COR-L47 (cell line): Measurements from ENCODE around the gene DEGS2.
"Not testable (repeated sequence)": the region's sequence is repeated elsewhere in the genome, so short reads cannot be mapped to it uniquely, and the experiment has no call there.

Source experiments
- DNase-seq: peaks from one replicate; lab custom pipeline; 2025; lab: John Stamatoyannopoulos, UW

The DEGS2 gene

GRCh38 chr14:100159094-100159864 lies at the start of gene DEGS2:
DEGS2 (minus strand) TSS chr14:100159645; CDS start chr14:100159587, 58 bp downstream.
- DNase-seq, result peak; percentile 80

DNA sequence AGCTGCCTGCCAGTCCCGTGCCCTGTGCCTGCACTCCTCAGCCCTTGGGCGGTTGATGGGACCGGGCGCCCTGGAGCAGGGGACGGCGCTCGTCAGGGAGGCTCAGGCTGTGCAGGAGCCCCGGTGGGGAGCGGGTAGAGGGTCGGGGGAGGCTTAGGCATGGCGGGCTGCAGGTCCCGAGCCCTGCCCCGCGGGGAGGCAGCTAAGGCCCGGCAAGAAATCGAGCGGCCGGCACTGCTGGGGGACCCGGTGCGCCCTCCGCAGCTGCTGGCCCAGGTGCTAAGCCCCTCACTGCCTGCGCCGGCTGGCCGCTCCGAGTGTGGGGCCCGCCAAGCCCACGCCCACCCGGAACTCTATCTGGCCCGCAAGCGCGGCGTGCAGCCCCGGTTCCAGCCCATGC lies 48.7 kb upstream of the DEGS2 start:
- not testable (repeated sequence) for DNase-seq

DNA sequence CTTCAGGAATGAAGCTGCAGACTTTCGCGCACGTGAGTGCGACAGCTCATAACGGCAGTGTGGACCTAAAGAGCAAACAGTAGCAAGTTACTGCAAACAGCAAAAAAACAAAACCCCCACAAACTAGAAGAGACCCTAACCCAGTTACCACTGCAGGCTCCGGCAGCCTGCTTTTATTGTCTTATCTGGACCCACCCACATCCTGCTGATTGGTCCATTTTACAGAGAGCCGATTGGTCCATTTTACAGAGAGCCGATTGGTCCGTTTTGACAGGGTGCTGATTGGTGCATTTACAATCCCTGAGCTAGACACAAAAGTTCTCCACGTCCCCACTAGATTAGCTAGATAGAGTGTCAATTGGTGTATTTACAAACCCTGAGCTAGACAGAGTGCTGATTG lies 48.1 kb upstream of the DEGS2 start:
- DNase-seq, result not testable (repeated sequence)

- DNase-seq, result not testable (repeated sequence)
Measured at GRCh38 chr14:100204835-100205167, 45.4 kb upstream of the DEGS2 start.

DNA sequence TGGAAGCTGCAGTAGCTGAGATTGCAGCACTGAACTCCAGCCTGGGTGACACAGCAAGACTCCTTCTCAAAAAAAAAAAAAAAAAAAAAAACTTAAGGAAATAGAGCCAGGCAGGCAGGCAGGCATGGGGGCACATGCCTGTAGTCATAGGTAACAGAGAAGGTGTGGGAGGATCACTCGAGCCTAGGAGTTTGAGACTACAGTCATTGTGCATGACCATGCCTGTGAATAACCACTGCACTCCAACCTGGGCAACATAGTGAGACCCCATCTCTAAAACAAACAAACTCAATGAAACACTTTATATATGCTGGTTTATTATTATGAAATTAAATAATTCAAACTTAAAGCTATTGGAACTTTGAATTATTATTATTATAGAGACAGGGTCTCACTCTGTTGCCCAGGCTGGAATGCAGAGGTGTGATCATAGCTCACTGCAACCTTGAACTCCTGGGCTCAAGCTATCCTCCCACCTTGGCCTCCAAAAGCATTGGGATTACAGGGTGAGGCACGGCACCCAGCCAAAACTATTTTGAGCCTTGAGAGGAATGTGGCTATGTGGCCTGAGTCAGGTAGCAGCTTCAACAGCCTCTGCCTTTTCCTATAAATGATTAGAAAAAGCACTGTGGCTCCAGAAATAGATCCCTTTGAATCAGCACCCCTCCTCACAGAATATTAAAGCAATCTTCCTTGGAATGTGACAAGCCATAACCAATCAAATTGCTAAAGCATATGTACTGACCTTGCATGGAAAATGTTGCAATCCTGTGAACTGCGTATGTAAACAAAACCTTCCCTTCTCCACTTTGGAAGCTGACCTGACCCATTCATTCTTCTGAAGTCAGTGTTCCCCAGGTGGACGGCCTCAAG lies 44.8 kb upstream of the DEGS2 start:
- no peak for DNase-seq

GRCh38 chr14:100203146-100203545 lies 43.7 kb upstream of the DEGS2 start:
- DNase-seq, result no peak

GRCh38 chr14:100202712-100203111 lies 43.3 kb upstream of the DEGS2 start:
- no peak for DNase-seq

DNA sequence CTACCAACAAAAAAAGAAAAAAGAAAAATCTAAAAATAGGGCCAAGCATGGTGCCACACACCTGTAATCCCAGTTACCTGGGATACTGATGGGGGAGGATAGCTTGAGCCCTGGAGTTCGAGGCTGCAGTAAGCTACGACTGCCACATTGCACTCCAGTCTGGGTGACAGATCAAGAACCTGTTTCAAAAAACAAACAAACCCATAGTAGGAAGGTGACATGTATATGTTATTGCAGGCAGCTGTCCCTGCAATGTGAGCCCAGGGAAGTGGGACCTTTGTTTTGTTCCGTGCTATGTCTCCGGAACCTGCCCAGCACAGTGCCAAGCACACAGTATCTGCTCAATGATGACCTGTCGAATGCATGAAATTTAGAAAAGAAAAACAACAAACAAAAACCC lies 42.3 kb upstream of the DEGS2 start:
- no peak for DNase-seq

DNA sequence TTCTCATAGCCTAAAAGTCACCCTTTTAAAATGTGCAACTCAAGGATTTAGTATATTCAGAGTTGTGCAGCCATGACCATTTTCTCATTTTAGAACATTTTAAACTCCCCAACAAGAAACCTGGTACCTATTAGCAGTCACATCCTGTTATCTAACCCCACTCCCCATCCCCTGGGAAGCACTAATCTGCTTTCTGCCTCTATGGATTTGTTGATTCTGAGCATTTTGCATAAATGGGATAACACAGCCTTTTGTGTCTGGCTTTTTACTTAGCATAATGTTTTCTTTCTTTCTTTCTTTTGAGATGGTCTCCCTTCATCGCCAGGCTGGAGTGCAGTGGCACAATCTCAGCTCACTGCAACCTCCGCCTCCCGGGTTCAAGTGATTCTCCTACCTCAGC lies 40.9 kb upstream of the DEGS2 start:
- DNase-seq, result no peak

GRCh38 chr14:100199240-100199860 lies 39.9 kb upstream of the DEGS2 start:
- DNase-seq, result no peak

GRCh38 chr14:100193417-100194357 lies 34.2 kb upstream of the DEGS2 start:
- DNase-seq, result no peak

DNA sequence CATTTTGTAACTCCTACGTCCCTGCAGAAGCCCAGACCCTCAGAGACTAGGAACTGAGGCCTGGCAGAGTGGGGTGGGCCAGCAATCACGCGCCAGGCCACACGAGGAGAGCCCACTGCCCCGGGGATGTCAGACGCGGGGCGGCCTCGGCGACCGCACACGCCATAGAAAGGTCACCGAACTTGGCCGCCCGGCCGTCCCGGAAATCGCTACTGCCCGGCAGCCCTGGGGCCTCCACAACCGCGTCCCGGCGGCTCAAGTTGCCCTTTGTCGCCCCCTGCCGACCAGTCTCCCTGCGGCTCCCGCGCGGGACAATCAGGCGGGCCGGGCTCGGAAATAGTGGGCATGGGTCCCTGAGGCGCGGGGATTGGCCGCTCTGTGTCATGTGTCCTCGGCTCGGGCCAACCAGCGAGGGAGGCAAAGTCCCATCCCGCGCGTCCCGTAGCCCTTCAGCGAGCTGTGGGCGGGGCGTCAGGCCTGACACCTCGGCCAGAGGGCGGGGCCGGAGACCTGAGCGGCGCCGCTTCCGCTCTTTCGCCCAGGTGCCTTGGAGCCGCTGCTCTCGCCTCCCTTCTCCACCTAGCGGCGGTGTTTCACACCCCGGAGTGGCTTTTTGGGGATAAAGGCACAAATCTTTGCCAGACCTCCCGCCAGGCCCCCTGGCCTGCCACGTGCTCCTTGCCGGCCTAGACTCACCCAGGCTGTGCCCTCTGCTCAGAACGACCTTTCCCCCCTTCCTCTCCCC lies 33.4 kb upstream of the DEGS2 start:
- peak; percentile 100 for DNase-seq

GRCh38 chr14:100192250-100192671 lies 32.8 kb upstream of the DEGS2 start:
- DNase-seq, result no peak

DNA sequence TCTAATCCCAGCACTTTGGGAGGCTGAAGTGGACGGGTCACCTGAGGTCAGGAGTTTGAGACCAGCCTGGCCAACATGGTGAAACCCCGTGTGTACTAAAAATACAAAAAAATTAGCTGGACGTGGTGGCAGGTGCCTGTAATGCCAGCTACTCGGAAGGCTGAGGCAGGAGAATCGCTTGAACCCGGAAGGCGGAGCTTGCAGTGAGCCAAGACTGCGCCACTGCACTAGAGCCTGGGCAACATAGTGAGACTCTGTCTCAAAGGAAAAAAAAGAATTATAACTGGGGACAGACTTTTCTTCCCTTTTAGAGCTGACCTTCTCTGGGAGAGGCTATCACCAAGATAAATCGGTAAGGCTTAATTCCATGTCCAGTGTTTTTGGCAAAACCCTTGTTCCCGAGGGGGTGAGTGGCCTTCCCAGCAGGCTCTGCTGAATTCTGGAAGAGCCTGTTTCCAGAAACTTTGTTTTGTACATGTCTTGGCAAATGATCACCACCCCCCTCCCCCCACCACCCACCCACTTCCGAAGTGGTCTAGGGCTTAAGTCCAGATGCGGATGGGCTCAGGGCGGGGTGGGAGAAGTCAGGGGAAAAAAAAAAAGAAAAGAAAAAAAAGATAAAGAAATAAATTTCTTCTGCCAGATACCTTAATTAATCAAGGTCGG lies 32.3 kb upstream of the DEGS2 start:
- no peak for DNase-seq

DNA sequence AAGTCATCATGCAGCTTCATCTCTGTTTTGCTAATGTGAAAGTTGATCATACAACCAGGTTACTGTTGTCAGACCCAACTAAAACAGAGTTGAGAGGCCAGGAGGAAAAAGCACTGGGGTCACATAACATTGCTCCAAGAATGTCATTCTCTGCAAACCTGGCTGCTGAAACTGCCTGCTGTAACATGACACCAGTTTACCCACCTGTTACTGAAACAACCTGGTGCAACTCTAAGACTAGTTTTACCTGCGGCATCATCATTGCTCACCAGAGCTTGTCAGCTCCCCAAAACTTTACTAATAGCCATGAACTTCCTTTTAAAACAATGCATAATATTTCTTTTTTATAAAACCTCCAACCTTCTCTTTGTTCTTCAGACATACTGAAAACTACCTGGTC lies 30.7 kb upstream of the DEGS2 start:
- DNase-seq, result no peak

- no peak for DNase-seq
Measured at GRCh38 chr14:100188392-100189030, 29.1 kb upstream of the DEGS2 start.

GRCh38 chr14:100187247-100187833 lies 27.9 kb upstream of the DEGS2 start:
- no peak for DNase-seq

GRCh38 chr14:100181876-100182551 lies 22.6 kb upstream of the DEGS2 start:
- not testable (repeated sequence) for DNase-seq

DNA sequence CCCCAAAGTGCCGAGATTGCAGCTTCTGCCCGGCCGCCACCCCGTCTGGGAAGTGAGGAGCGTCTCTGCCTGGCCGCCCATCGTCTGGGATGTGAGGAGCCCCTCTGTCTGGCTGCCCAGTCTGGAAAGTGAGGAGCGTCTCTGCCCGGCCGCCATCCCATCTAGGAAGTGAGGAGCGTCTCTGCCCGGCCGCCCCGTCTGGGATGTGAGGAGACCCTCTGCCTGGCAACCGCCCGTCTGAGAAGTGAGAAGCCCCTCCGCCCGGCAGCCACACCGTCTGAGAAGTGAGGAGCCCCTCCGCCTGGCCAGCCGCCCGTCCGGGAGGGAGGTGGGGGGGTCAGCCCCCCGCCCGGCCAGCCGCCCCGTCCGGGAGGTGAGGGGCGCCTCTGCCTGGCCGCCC lies 21.2 kb upstream of the DEGS2 start:
- DNase-seq, result not testable (repeated sequence)
